Dedifferentiated amniotic fluid mesenchymal stem cell (primary cell): Measurements from ENCODE around the gene ERC1.
A peak's percentile ranks its signal among the peaks of the same experiment; 100 is the strongest.

ENCODE experiments used
- DNase-seq: peaks from one replicate; pipeline ENCODE4 v3.0.0-alpha.2; 2016; ENCODE audit errors: extremely low spot score

The ERC1 gene

GRCh38 chr12:1439201-1439600 is 448.2 kb downstream of the ERC1 start:
- DNase-seq = no peak

DNA sequence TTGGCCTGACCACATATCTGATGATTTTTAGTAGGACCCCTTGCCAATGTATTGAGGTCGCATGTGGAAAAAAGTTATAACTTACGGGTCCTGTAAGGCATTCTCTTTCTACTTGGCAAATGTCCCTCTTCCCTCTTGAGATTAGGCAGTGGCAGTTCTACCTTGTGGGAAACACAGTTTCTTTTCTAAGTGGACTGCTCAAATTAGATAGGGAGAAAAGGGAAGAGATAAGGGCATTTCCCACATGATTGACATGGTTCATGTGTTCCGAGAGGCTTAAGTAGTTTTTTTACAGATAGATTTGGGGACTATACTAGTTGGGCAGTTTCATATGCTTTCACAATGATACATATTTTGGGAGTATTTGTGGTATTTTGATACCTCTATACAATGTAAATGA is 448.7 kb downstream of the ERC1 start:
- DNase-seq = no peak

DNA sequence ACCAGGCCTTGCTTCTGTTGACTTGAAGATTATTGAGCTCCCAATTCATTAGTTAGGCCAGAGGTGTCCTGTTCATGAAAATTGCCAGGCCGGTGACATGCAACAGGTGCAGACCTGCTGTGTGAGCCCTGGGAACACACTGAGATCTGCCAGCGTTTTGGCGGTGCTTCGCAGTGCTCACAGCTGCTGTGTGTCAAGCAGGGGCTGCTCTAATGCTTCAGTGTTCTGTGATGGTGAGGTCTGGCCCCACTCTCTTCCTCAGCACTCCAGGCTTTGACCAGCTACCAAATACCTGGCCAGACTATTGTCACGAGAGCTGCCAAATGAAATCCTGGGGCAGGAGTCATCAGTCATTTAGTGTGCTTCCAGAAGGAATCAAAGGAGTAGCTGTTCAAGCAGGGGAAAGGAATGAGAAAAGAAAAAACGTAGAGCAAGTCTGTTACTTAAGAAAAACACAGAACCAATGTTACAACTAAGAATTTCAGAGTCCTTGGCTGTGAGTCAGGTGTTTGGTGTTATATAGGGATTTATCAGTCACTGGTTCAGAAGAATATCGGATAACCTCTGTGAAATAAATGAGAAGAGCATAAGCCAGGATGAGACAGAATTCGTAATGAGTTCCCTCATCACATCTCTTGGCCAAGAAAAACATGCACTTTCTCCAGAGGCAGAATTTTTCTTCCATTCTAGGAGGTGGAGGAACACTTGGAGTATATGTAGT is 452.6 kb downstream of the ERC1 start:
- peak; percentile 53 for DNase-seq

GRCh38 chr12:1444142-1444516 is 453.1 kb downstream of the ERC1 start:
- DNase-seq = no peak

- no peak for DNase-seq
These were observed 454.8 kb downstream of the ERC1 start for GRCh38 chr12:1445807-1446206.

DNA sequence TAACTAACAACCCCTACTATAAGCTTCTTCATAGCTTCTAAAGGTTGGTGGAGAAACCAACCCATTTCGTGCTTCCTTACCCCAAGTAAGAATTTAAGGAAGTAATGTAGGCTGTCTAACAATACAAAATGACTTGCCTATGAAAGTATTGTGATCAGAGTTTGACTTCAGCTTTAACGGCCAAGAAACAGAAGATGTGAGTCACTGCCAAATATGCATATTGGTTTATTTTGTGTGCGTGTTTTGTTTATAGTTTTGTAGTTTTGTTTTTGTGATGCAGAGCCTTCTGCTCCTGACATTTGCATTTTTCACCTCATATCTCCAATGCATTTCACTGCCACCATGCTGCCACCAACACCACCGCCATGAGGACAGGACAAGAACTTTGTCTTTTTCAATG is 457.3 kb downstream of the ERC1 start:
- DNase-seq = no peak

DNA sequence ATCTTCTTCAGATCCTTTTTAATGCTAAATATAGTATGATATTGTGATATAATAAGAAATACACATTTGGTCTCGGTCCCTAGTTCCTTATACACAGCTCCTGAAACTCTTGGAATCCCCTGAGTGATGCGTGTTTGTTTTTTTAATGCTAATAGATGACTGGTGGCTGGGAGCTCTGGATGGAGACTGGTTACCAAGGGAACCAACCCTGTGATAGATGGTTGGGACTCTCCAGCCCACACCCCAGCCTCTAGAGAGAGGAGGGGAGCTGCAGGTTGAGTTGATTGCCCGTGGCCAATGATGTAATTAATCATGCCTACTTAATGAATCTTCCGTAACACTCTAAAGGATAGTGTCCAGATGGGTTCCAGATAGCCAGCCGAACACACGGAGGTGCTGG is 462.8 kb downstream of the ERC1 start:
- no peak for DNase-seq

DNA sequence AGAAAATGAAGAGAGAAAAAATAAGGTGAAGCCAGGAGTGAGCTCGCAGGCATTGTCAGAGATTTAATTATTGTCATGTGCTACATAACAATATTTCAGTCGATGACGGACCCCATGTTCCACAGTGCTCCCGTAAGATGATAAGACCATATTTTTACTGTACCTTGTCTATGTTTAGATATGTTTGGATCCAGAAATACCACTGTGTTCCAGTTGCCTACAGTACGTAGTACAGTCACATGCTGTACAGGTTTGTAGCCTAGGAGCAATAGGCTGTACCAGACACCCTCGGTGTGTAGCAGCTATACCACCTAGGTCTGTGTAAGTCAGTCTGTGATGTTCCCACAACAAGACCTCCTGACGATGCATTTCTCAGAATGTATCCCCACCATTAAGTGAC is 465.9 kb downstream of the ERC1 start:
- no peak for DNase-seq

- DNase-seq = peak; percentile 90
These were observed 466.9 kb downstream of the ERC1 start for GRCh38 chr12:1457901-1458300.

GRCh38 chr12:1459339-1459738 is 468.3 kb downstream of the ERC1 start:
- no peak for DNase-seq

DNA sequence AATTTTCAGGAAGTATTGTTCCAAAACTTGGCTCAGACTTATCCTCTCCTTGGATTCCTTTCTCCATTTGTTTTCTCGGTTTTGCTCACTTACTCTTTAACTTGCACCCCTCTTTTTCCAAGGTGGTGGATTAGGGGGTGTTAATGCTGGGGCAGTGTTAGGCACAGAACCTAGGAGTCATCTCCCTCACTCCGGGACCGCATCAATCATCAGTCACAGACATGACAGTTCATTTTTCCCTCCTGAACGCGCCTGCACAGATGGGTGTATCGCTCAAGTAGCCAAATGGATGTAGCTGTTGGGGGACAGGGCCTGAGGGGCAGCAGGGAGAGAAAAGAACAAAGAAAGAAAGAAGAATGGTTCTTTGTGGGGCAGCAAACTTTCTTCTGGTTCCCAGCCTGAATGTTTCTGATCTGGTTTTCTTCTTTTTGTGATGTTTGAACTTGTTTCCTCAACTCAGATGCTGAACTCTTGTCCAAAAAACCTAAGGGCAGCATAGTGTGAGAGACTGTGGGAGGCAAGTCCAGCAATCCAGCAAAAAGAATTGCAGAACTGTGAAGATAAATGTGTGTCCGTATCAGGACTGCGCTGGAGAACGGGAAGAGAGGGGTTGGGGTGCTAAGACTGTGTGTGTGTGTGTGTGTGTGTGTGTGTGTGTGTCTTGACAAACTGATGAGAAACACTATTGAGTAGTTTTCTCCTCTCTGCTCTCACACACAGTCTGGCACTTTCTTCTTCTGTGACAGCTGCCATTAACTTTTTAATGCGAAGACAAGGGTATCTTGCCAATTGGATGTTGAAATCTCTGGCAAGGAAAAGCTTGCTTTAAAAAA is 472.3 kb downstream of the ERC1 start:
- no peak for DNase-seq

DNA sequence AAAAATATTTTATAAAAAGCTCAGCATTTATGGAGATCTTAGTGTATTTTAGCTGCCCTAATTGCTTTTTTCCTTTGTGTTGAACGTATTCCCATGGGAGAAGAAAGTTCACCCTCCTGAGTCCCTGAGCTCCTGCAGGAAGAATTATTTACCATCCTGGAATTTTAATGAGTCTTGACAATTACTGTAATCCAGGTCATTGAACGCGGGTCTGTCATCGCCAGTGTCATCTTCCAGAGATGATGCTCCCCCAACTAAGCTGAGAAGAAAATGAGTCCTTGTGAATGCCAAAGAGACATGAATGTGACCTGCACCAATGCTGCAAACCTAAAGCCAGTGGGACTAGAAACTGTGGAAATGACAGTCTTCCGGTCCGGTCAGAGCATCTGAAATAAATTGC is 473.9 kb downstream of the ERC1 start:
- no peak for DNase-seq

GRCh38 chr12:1465990-1466389 is 475.0 kb downstream of the ERC1 start:
- DNase-seq = no peak

DNA sequence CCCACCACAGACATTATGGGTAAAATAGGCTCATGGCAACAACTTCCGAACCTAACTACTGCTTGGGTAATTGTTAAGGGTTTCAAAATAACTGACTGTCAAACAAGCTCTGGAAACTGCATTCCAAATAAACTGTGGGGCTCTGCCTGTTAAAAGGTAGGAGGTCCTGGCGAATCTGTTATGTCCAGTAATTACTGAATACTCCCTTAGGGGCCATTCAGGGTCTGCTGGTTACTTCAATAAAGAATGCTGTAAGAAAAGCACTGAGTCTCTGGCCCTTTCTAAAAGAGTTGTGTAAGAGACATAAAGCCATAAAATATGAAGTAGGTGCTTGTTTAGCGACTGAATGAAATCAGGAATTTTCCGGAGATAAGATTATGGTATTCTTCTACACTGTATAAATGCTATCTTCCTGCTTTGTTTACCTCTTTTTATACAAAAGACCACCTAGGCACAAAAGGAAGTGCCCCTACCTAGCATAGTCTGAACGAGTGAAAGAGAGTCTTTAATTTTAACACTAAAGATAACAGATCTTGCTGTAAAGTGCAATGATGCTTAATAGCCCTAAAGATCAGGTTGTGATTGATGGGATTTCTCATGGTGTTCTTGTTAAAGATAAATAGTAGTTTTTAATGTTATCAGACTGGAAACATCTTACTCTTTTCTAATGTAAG is 475.6 kb downstream of the ERC1 start:
- no peak for DNase-seq

DNA sequence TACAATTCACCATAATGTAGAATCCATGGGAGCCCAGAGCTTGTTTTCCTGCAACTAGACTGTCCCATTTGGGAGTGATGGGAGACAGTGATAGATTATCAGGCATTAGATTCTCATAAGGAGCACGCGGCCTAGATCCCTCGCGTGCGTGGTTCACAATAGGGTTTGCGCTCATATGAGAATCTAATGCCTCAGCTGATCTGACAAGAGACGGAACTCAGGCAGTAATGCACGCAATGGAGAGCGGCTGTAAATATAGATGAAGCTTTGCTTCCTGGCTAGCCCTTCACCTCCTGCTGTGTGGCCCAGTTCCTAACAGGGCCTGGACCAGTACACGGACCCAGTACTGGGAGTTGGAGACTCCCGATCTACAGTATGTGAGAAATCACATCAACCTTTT is 476.7 kb downstream of the ERC1 start:
- DNase-seq = no peak

GRCh38 chr12:1469070-1469469 is 478.0 kb downstream of the ERC1 start:
- no peak for DNase-seq

- no peak for DNase-seq
These were observed 479.0 kb downstream of the ERC1 start for GRCh38 chr12:1470051-1470450.

- DNase-seq = no peak
These were observed 480.2 kb downstream of the ERC1 start for GRCh38 chr12:1471224-1471623.

- no peak for DNase-seq
These were observed 482.4 kb downstream of the ERC1 start for GRCh38 chr12:1473418-1473817.

- peak; percentile 83 for DNase-seq
These were observed 483.1 kb downstream of the ERC1 start for GRCh38 chr12:1474041-1474573.

- DNase-seq = peak; percentile 92
These were observed 483.6 kb downstream of the ERC1 start for GRCh38 chr12:1474574-1475153.

GRCh38 chr12:1479645-1480044 is 488.6 kb downstream of the ERC1 start:
- DNase-seq = no peak
